ENCODE results near the gene RYR1. TPM values are rescaled to one million over a fixed set of nuclear protein-coding genes. Genes with fewer than 3 reads are reported as not detected.
A peak's percentile ranks its signal among the peaks of the same experiment; 100 is the strongest.

RYR1 gene
- total and polyA plus RNA-seq, 2 of the 13 experiments (the other 11 are each of a cell fraction or from before 2014, with no cell fraction given): 0.03 TPM; not detected in 1

GRCh38 chr19:38402967-38403674 is 30.4 kb upstream of the RYR1 start, which contains the start of gene FAM98C (continued):
- TF ChIP-seq HDAC1 (CRISPR knock-in tag; IDR thresholded peaks at IDR 0.05): peak; percentile 64; the same call in 1 of the 2 replicates
- no peak for TF ChIP-seq MAF1 (CRISPR knock-in tag; IDR thresholded peaks at IDR 0.05; ENCODE audit: borderline replicate concordance)
- TF ChIP-seq MEIS1 (CRISPR knock-in tag; IDR thresholded peaks at IDR 0.05; ENCODE audit: borderline replicate concordance): peak; percentile 76; the same call in 1 of the 2 replicates
- peak; percentile 53 for TF ChIP-seq RELA (CRISPR knock-in tag; IDR thresholded peaks at IDR 0.05)
- TF ChIP-seq ZBTB44 (CRISPR knock-in tag; IDR thresholded peaks at IDR 0.05): peak; percentile 44; the same call in 1 of the 2 replicates
- TF ChIP-seq RAD21 (CRISPR knock-in tag; IDR thresholded peaks at IDR 0.05): peak; percentile 94
- no peak for TF ChIP-seq PAX8 (CRISPR knock-in tag; IDR thresholded peaks at IDR 0.05; ENCODE audit: borderline replicate concordance)
- no peak for TF ChIP-seq EP300 (IDR thresholded peaks at IDR 0.05; ENCODE audit: low read depth in 2 of 2, low read length in 2 of 2)
- peak; percentile 19; the same call in 1 of the 2 replicates for TF ChIP-seq EP300 (CRISPR knock-in tag; IDR thresholded peaks at IDR 0.05; ENCODE audit: borderline replicate concordance)
- no peak for TF ChIP-seq ZNF512 (CRISPR knock-in tag; IDR thresholded peaks at IDR 0.05)
- TF ChIP-seq MYPOP (CRISPR knock-in tag; IDR thresholded peaks at IDR 0.05): peak; percentile 68; the same call in 1 of the 2 replicates
- no peak; the same call in 1 of the 2 replicates for TF ChIP-seq ZNF639 (CRISPR knock-in tag; conservative IDR thresholded peaks at IDR 0.05)
- peak; percentile 12; the same call in 1 of the 2 replicates for TF ChIP-seq DR1 (CRISPR knock-in tag; IDR thresholded peaks at IDR 0.05)
- no peak for TF ChIP-seq TP53 (CRISPR knock-in tag; conservative IDR thresholded peaks at IDR 0.05)
- TF ChIP-seq DMTF1 (CRISPR knock-in tag; IDR thresholded peaks at IDR 0.05): no peak
- 0 out of 2 replicates have a peak, but pooled peaks have one; percentile 85 for TF ChIP-seq ZNF713 (CRISPR knock-in tag; IDR thresholded peaks at IDR 0.05)
- no peak for TF ChIP-seq ZNF589 (CRISPR knock-in tag; conservative IDR thresholded peaks at IDR 0.05)
- TF ChIP-seq ZFP62 (CRISPR knock-in tag; IDR thresholded peaks at IDR 0.05): no peak
- TF ChIP-seq RFXANK (CRISPR knock-in tag; IDR thresholded peaks at IDR 0.05): peak; percentile 86
- TF ChIP-seq ZNF326 (CRISPR knock-in tag; IDR thresholded peaks at IDR 0.05; ENCODE audit: borderline replicate concordance): no peak
- no peak for TF ChIP-seq ZNF576 (CRISPR knock-in tag; IDR thresholded peaks at IDR 0.05)
- TF ChIP-seq DNMT3B (CRISPR knock-in tag; conservative IDR thresholded peaks at IDR 0.05): no peak
